K562 (cell line): ENCODE results near the gene LRRK1. TPM values are rescaled to one million over a fixed set of nuclear protein-coding genes. Genes with fewer than 3 reads are reported as not detected.

Experiments used
- ATAC-seq: fragments of 200-7000 bp; cut with Tn5 transposase; 3 replicates; pipeline ENCODE4 v1.9.1; 2020; ENCODE audit warnings: moderate library complexity
- BruUV-seq: library from RNA; stranded (reverse); fragments of 400-500 nt; replicated peaks from 2 replicates; lab custom pipeline; 2021; lab: Mats Ljungman, UMichigan
- CTCF ChIA-PET: fragments of 300-600 bp; formaldehyde crosslinking; extraction: SDS; loops from one replicate; lab custom pipeline; 2021; ENCODE audit warnings: low intra/inter-chr PET ratio; lab: Yijun Ruan, JAX
- POLR2A ChIA-PET: fragments of 300-600, 350-650 bp; sonication (Branson Sonifier 250); formaldehyde crosslinking; extraction: SDS; loops from one replicate; lab custom pipeline; 2021; ENCODE audit warnings: antibody characterized with exemption, inconsistent platforms; lab: Yijun Ruan, JAX
- DNase-seq, 4 experiments: peaks; one replicate each; pipeline versions ENCODE4 v3.0.0 to v3.0.0-alpha.2; 2011 to 2018; ENCODE audit warnings: low spot score in 3 of 4, mixed read lengths in 3 of 4; ENCODE audit errors: extremely low read depth in 1 of 4
- FAIRE-seq: peaks from 2 replicates; lab custom pipeline; 2011; peaks lifted over from hg19 to GRCh38; lab: Jason Lieb, UNC
- H2AFZ ChIP-seq: 2 replicates; pipeline ENCODE4 v1.6.0; 2011; ENCODE audit warnings: low read depth, low read length, control low read depth, inconsistent platforms
- H3K27ac ChIP-seq: fragments of 200-600 bp; 3 replicates; pipeline ENCODE4 v1.8.0; 2011; ENCODE audit warnings: low read depth, mild to moderate bottlenecking, control low read depth, inconsistent platforms, low read length, moderate library complexity, mixed read lengths; ENCODE audit errors: extremely low read depth
- H3K27me3 ChIP-seq, 2 experiments: fragments of 300-600 bp in 1 of 2; 2 replicates in 1 of 2; 3 replicates in 1 of 2; pipeline versions ENCODE4 v1.6.0 to v1.8.0; 2011; ENCODE audit warnings: inconsistent platforms in 2 of 2, low read length in 2 of 2, mild to moderate bottlenecking in 1 of 2, mixed read lengths in 1 of 2, moderate library complexity in 1 of 2; ENCODE audit not compliant: control insufficient read depth in 2 of 2, insufficient read depth in 2 of 2
- H3K36me3 ChIP-seq: fragments of 300-600 bp; 3 replicates; pipeline ENCODE4 v1.8.0; 2011; ENCODE audit warnings: mild to moderate bottlenecking, low read length, inconsistent platforms; ENCODE audit not compliant: control insufficient read depth, insufficient read depth
- H3K4me1 ChIP-seq, 2 experiments: fragments of 200-600 bp in 1 of 2; replicated peaks in 1 of 2; 2 replicates in 1 of 2; 3 replicates in 1 of 2; pipeline versions ENCODE4 v1.5.1 to v1.8.0; 2011; ENCODE audit warnings: inconsistent platforms in 2 of 2, low read length in 2 of 2, mild to moderate bottlenecking in 1 of 2, mixed read lengths in 1 of 2, moderate library complexity in 1 of 2; ENCODE audit not compliant: control insufficient read depth in 2 of 2, insufficient read depth in 2 of 2
- H3K4me2 ChIP-seq: 2 replicates; pipeline ENCODE4 v1.6.1; 2011; ENCODE audit warnings: low read length, control low read depth, inconsistent platforms, mixed read lengths; ENCODE audit not compliant: insufficient read depth
- H3K4me3 ChIP-seq: fragments of 200-600 bp; sonication (generic), shearing (Covaris generic); 2 replicates; pipeline ENCODE4 v1.5.1; 2016; ENCODE audit warnings: control low read depth, inconsistent platforms
- H3K79me2 ChIP-seq: fragments of 200-600 bp; 3 replicates; pipeline ENCODE4 v1.8.0; 2011; ENCODE audit warnings: low read length, inconsistent platforms; ENCODE audit not compliant: control insufficient read depth, insufficient read depth
- H3K9ac ChIP-seq, 2 experiments: 2 replicates each; pipeline versions ENCODE4 v1.6.0 to v1.6.1; 2011; ENCODE audit warnings: low read depth in 2 of 2, low read length in 2 of 2, control low read depth in 1 of 2, inconsistent platforms in 1 of 2, mild to moderate bottlenecking in 1 of 2, mixed read lengths in 1 of 2; ENCODE audit not compliant: insufficient read depth in 1 of 2
- H3K9me1 ChIP-seq: one replicate; pipeline ENCODE4 v1.6.0; 2011; ENCODE audit warnings: inconsistent platforms, mild to moderate bottlenecking, low read length, moderate library complexity; ENCODE audit not compliant: control insufficient read depth, insufficient read depth
- H3K9me3 ChIP-seq: replicated peaks from 2 replicates; pipeline ENCODE4 v1.5.1; 2011; ENCODE audit warnings: low read depth, low read length, inconsistent platforms; ENCODE audit not compliant: control insufficient read depth, insufficient read depth
- H4K20me1 ChIP-seq: replicated peaks from 2 replicates; pipeline ENCODE4 v1.6.1; 2011; ENCODE audit warnings: low read length, inconsistent platforms, mixed read lengths; ENCODE audit not compliant: control insufficient read depth, insufficient read depth
- BCL6 ChIP-seq: fragments of 250-450 bp; sonication (Bioruptor Pico); IDR thresholded peaks from 2 replicates; pipeline ENCODE4 v1.4.0; 2020
- DIDO1 ChIP-seq: fragments of 450-650 bp; IDR thresholded peaks from 2 replicates; pipeline ENCODE4 v1.6.1; 2016; ENCODE audit warnings: low read depth, missing biosample characterization, missing genetic modification characterization
- ETV6 ChIP-seq, 3 experiments: fragments of 150-350 bp in 1 of 3; sonication (generic) in 1 of 3; formaldehyde crosslinking in 1 of 3; IDR thresholded peaks; 2 replicates each; pipeline versions ENCODE4 v1.6.1 to v1.8.0; 2014 to 2022; ENCODE audit warnings: borderline replicate concordance in 2 of 3, low read depth in 2 of 3, antibody characterized with exemption in 1 of 3, low read length in 1 of 3, mild to moderate bottlenecking in 1 of 3, missing genetic modification reagents in 1 of 3
- FIP1L1 ChIP-seq: fragments of 200-400 bp; formaldehyde crosslinking; IDR thresholded peaks from 2 replicates; pipeline ENCODE4 v1.6.1; 2018; ENCODE audit warnings: mild to moderate bottlenecking, low read depth, low read length; ENCODE audit not compliant: poor library complexity, severe bottlenecking
- GATA2 ChIP-seq: sonication (generic); formaldehyde crosslinking; IDR thresholded peaks from 2 replicates; pipeline ENCODE4 v1.4.0; 2020; ENCODE audit warnings: mild to moderate bottlenecking, missing genetic modification reagents
- GATAD2B ChIP-seq: fragments of 450-650 bp; IDR thresholded peaks from 2 replicates; pipeline ENCODE4 v1.6.1; 2017; ENCODE audit warnings: mild to moderate bottlenecking, borderline replicate concordance
- MEIS2 ChIP-seq: fragments of 450-650 bp; IDR thresholded peaks from 2 replicates; pipeline ENCODE4 v1.6.1; 2014; ENCODE audit warnings: mild to moderate bottlenecking; ENCODE audit not compliant: partially characterized antibody
- RAD51 ChIP-seq: fragments of 450-650 bp; IDR thresholded peaks from 2 replicates; pipeline ENCODE4 v1.7.1; 2016; ENCODE audit warnings: low read depth, mild to moderate bottlenecking, borderline replicate concordance
- YY1 ChIP-seq, 3 experiments: IDR thresholded peaks; 2 replicates each; pipeline ENCODE4 v1.6.1; 2011; ENCODE audit warnings: low read length in 2 of 3, mild to moderate bottlenecking in 2 of 3, moderate library complexity in 2 of 3, borderline replicate concordance in 1 of 3, control low read depth in 1 of 3, low read depth in 1 of 3; ENCODE audit not compliant: insufficient read depth in 3 of 3, insufficient replicate concordance in 2 of 3, control insufficient read depth in 1 of 3, insufficient read length in 1 of 3; ENCODE audit errors: extremely low read depth in 1 of 3
- ZNF699 ChIP-seq: fragments of 250-450 bp; sonication (Bioruptor Pico); IDR thresholded peaks from 2 replicates; pipeline ENCODE4 v1.8.0; 2021; ENCODE audit warnings: mild to moderate bottlenecking, moderate library complexity; ENCODE audit not compliant: insufficient replicate concordance
- WGBS: fragments of 100-300 bp; shearing (Covaris generic); methylation state at CpG from one replicate; pipeline ENCODE4 v1.1.6; 2016; ENCODE audit warnings: low coverage, mixed read lengths; ENCODE audit not compliant: insufficient coverage; ENCODE audit errors: missing lambda C conversion rate; 5-methylcytosine and 5-hydroxymethylcytosine counted together
- in situ Hi-C: fragments of 300-500 bp; cut with MboI; formaldehyde crosslinking; loops from 4 replicates; pipeline ENCODE4 v1.15.0; 2018; ENCODE audit warnings: inconsistent platforms, mixed read lengths
- intact Hi-C: fragments of 100-400 bp; cut with micrococcal nuclease; formaldehyde crosslinking; loops from 2 replicates; pipeline ENCODE4 v1.14.2; 2022
- polyA plus RNA-seq, 8 experiments: library from polyadenylated mRNA; depleted of rRNA in 4 of 8; stranded (reverse) in 5 of 8; unstranded in 3 of 8; fragments of >200 nt; fragmentation: Nextera tagmentation in 2 of 8; fragmentation: Illumina TruSeq in 1 of 8; extraction: Ambion mirVana in 2 of 8; extraction: Trizol in 1 of 8; gene quantifications; 2 replicates each; pipeline versions ENCODE4 v1.2.1 to v1.2.3, GENCODE V29; 2011 to 2014; ENCODE audit warnings: inconsistent platforms in 1 of 8, missing spikeins in 1 of 8
- total RNA-seq, 7 experiments: library from RNA; depleted of rRNA in 6 of 7; stranded (reverse); fragments of >200 nt in 6 of 7; fragmentation: Illumina TruSeq in 2 of 7; extraction: Trizol in 2 of 7; gene quantifications; 2 replicates each; pipeline versions ENCODE4 v1.2.1 to v1.2.3, GENCODE V29; 2011 to 2021; ENCODE audit warnings: low replicate concordance in 1 of 7
- TF ChIP-seq, protein P1 (sequence below): fragments of 450-650 bp; formaldehyde crosslinking; IDR thresholded peaks from 2 replicates; pipeline ENCODE4 v1.4.0; 2020; ENCODE audit warnings: mild to moderate bottlenecking, moderate library complexity
- TF ChIP-seq, protein P2 (sequence below), 2 experiments: fragments of 450-650 bp; formaldehyde crosslinking in 1 of 2; IDR thresholded peaks; 2 replicates each; pipeline versions ENCODE4 v1.4.0 to v1.6.1; 2014 to 2020; ENCODE audit warnings: mild to moderate bottlenecking in 2 of 2, borderline replicate concordance in 1 of 2, low read depth in 1 of 2

LRRK1 gene
- total and polyA plus RNA-seq, 9 of the 15 experiments (the other 6 are each of a cell fraction or from before 2014, with no cell fraction given), result 0.01 to 1.5 (median 0.11) TPM

DNA sequence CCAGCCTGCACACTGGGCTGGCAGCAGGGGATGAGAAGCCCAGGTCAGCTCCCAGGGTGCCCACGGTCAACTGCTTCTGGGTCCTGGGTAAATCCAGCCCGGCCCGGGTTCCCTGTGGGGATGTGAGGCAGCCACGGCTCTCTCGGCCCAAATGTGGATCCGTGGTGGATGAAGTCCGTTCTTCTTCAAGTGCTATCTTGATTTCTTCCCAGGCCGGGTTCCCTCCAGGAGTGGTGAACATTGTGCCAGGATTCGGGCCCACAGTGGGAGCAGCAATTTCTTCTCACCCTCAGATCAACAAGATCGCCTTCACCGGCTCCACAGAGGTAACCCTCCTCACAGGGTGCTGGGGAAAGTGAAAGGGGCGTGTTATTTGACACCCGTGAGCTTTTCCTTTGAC is 23.4 kb upstream of the LRRK1 start:
- Histone ChIP-seq H3K36me3 (no peaks in the 10 kb centered on the region), H3K4me3 (no peak overlapping the region), H3K4me2 (no peak overlapping the region), H3K9me1 (no peaks in the 10 kb centered on the region), H3K9ac (no peak overlapping the region), H3K4me1 (no peaks in the 10 kb centered on the region), H2AFZ (no peak overlapping the region), H3K79me2 (no peaks in the 10 kb centered on the region), H3K27ac (no peak overlapping the region), H4K20me1 (no peaks in the 10 kb centered on the region; the same call in 1 of the 2 replicates), H3K9me3 (no peaks in the 10 kb centered on the region), H3K27me3 (peaks cover 19 to 75% of the 10 kb centered on the region in 2 experiments; a peak in 4 of 5 replicates)
- no TSS peak for BruUV-seq
- WGBS, result 2% methylated on average over 13 of the region's 13 CpGs
- ChIA-PET CTCF (no interaction called here), POLR2A (no interaction called here)
- intact Hi-C loops (no loop called here), in situ Hi-C loops (no loop called here)
- no peak for FAIRE-seq
- ATAC-seq, result no peak
- no peak for DNase-seq
- TF ChIP-seq RAD51 (no peak), DIDO1 (tag) (no peak), BCL6 (CRISPR knock-in tag) (no peak), ETV6 (IDR thresholded peaks at IDR 0.05; ENCODE audit: borderline replicate concordance in 1 of 2, low read depth in 2 of 2, low read length in 1 of 2) (no peak), ETV6 (CRISPR knock-in tag; IDR thresholded peaks at IDR 0.05; ENCODE audit: borderline replicate concordance) (no peak), FIP1L1 (no peak), ZNF699 (CRISPR knock-in tag) (no peak), GATA2 (CRISPR knock-in tag) (no peak), YY1 (IDR thresholded peaks at IDR 0.05; ENCODE audit: borderline replicate concordance in 1 of 3, control insufficient read depth in 1 of 3, extremely low read depth in 1 of 3, insufficient read depth in 3 of 3, insufficient read length in 1 of 3, insufficient replicate concordance in 2 of 3, low read depth in 1 of 3, low read length in 2 of 3) (no peak), MEIS2 (no peak), GATAD2B (no peak)
- TF ChIP-seq, protein P1, sequence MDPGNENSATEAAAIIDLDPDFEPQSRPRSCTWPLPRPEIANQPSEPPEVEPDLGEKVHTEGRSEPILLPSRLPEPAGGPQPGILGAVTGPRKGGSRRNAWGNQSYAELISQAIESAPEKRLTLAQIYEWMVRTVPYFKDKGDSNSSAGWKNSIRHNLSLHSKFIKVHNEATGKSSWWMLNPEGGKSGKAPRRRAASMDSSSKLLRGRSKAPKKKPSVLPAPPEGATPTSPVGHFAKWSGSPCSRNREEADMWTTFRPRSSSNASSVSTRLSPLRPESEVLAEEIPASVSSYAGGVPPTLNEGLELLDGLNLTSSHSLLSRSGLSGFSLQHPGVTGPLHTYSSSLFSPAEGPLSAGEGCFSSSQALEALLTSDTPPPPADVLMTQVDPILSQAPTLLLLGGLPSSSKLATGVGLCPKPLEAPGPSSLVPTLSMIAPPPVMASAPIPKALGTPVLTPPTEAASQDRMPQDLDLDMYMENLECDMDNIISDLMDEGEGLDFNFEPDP, result no peak
- TF ChIP-seq, protein P2, sequence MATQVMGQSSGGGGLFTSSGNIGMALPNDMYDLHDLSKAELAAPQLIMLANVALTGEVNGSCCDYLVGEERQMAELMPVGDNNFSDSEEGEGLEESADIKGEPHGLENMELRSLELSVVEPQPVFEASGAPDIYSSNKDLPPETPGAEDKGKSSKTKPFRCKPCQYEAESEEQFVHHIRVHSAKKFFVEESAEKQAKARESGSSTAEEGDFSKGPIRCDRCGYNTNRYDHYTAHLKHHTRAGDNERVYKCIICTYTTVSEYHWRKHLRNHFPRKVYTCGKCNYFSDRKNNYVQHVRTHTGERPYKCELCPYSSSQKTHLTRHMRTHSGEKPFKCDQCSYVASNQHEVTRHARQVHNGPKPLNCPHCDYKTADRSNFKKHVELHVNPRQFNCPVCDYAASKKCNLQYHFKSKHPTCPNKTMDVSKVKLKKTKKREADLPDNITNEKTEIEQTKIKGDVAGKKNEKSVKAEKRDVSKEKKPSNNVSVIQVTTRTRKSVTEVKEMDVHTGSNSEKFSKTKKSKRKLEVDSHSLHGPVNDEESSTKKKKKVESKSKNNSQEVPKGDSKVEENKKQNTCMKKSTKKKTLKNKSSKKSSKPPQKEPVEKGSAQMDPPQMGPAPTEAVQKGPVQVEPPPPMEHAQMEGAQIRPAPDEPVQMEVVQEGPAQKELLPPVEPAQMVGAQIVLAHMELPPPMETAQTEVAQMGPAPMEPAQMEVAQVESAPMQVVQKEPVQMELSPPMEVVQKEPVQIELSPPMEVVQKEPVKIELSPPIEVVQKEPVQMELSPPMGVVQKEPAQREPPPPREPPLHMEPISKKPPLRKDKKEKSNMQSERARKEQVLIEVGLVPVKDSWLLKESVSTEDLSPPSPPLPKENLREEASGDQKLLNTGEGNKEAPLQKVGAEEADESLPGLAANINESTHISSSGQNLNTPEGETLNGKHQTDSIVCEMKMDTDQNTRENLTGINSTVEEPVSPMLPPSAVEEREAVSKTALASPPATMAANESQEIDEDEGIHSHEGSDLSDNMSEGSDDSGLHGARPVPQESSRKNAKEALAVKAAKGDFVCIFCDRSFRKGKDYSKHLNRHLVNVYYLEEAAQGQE (IDR thresholded peaks at IDR 0.05; ENCODE audit: borderline replicate concordance), result no peak
- TF ChIP-seq, protein P2 (CRISPR knock-in tag; IDR thresholded peaks at IDR 0.05; ENCODE audit: low read depth), result no peak
